Lung (tissue), 12 donors: ENCODE results near the gene IFIT2. TPM values are rescaled to one million over a fixed set of nuclear protein-coding genes. Genes with fewer than 3 reads are reported as not detected.
A peak's percentile ranks its signal among the peaks of the same experiment; 100 is the strongest.

Experiments used
- ATAC-seq: fragments of 200-7000 bp; cut with Tn5 transposase; one replicate; pipeline ENCODE4 v1.9.1; 2020; ENCODE audit warnings: moderate number of reproducible peaks; ENCODE audit not compliant: insufficient read depth, low FRiP score
- DNase-seq, 3 donors: peaks; one replicate each; pipeline ENCODE4 v3.0.0-alpha.2; 2013 to 2017
- H3K27ac ChIP-seq, 2 donors: one replicate each; pipeline ENCODE4 v1.5.1; 2013; ENCODE audit warnings: mild to moderate bottlenecking in 2 of 2, moderate library complexity in 2 of 2, control low read depth in 1 of 2, inconsistent platforms in 1 of 2, low read depth in 1 of 2, low read length in 1 of 2
- H3K27me3 ChIP-seq, 3 donors: one replicate each; pipeline ENCODE4 v1.5.1; 2013; ENCODE audit warnings: low read length in 2 of 3; ENCODE audit not compliant: control insufficient read depth in 3 of 3, insufficient read depth in 3 of 3
- H3K36me3 ChIP-seq, 4 donors: one replicate each; pipeline ENCODE4 v1.5.1; 2013; ENCODE audit warnings: low read length in 4 of 4, mild to moderate bottlenecking in 1 of 4, moderate library complexity in 1 of 4; ENCODE audit not compliant: control insufficient read depth in 4 of 4, insufficient read depth in 4 of 4
- H3K4me1 ChIP-seq, 5 donors: one replicate each; pipeline ENCODE4 v1.5.1; 2013; ENCODE audit warnings: low read length in 5 of 5, mild to moderate bottlenecking in 2 of 5, moderate library complexity in 1 of 5; ENCODE audit not compliant: control insufficient read depth in 5 of 5, insufficient read depth in 5 of 5
- H3K4me3 ChIP-seq: one replicate; pipeline ENCODE4 v1.5.1; 2013; ENCODE audit warnings: mild to moderate bottlenecking, control low read depth, moderate library complexity
- H3K9ac ChIP-seq, 2 donors: one replicate each; pipeline ENCODE4 v1.5.1; 2013; ENCODE audit warnings: low read length in 2 of 2, control low read depth in 1 of 2; ENCODE audit not compliant: insufficient read depth in 1 of 2
- H3K9me3 ChIP-seq, 4 donors: one replicate each; pipeline ENCODE4 v1.5.1; 2013; ENCODE audit warnings: low read length in 3 of 4, mild to moderate bottlenecking in 1 of 4, moderate library complexity in 1 of 4; ENCODE audit not compliant: control insufficient read depth in 4 of 4, insufficient read depth in 3 of 4
- WGBS, 2 donors: extraction: QIAGEN DNeasy Blood & Tissue Kit; methylation state at CpG; one replicate each; pipeline ENCODE4 v1.1.7; 2013; 5-methylcytosine and 5-hydroxymethylcytosine counted together
- polyA plus RNA-seq, 2 donors: library from polyadenylated mRNA; stranded (reverse); fragments of 200-250 nt; gene quantifications; one replicate each; pipeline ENCODE4 v1.2.1, GENCODE V29; 2013
- total RNA-seq, 2 donors: library from RNA; depleted of rRNA in 1 of 2; stranded (reverse); fragments of >200 nt in 1 of 2; gene quantifications; one replicate each; pipeline ENCODE4 v1.2.1, GENCODE V29; 2014 to 2021
- TF ChIP-seq, protein P1 (sequence below): IDR thresholded peaks from 2 replicates; pipeline ENCODE4 v1.5.1; 2012; ENCODE audit warnings: mild to moderate bottlenecking; ENCODE audit errors: control extremely low read depth, extremely low read depth
- donor health status: control.
- donor health status: control.
- donor health status: Bipolar disorder and iron deficiency.
- donor health status: healthy.
- donor health status: DM: yes; HTN: yes; CAD: no.

Gene IFIT2
- total and polyA plus RNA-seq, 4 donors = 8.1 to 17.8 (median 14.1) TPM

DNA sequence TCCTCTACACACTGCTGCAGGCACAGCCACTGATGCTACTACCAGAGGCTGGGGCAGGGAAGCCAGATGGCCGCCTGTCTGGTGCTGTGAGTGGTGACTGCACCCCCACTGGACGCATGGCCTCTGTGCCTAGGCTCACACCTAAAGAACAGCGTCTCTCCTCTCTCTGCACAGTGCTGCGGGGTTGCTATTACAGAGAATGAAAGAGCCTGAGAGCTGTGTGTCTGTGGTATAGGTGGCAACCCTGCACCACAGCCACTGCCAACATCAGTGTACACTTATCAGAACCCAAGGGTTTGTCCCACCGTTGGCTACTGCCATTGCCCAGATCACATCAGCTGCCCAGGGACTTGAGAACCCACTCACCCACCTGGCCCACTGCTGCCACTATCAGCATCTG is 4.1 kb upstream of the IFIT2 start:
- ATAC-seq = no peak
- TF ChIP-seq, protein P1, sequence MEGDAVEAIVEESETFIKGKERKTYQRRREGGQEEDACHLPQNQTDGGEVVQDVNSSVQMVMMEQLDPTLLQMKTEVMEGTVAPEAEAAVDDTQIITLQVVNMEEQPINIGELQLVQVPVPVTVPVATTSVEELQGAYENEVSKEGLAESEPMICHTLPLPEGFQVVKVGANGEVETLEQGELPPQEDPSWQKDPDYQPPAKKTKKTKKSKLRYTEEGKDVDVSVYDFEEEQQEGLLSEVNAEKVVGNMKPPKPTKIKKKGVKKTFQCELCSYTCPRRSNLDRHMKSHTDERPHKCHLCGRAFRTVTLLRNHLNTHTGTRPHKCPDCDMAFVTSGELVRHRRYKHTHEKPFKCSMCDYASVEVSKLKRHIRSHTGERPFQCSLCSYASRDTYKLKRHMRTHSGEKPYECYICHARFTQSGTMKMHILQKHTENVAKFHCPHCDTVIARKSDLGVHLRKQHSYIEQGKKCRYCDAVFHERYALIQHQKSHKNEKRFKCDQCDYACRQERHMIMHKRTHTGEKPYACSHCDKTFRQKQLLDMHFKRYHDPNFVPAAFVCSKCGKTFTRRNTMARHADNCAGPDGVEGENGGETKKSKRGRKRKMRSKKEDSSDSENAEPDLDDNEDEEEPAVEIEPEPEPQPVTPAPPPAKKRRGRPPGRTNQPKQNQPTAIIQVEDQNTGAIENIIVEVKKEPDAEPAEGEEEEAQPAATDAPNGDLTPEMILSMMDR = no peak

GRCh38 chr10:89299031-89299430 is 2.8 kb upstream of the IFIT2 start:
- 74 to 98% methylated on average over 4 of the region's 4 CpGs for WGBS, 2 donors
- ATAC-seq = no peak

More for the DNA sequence above, 4.1 kb upstream of the IFIT2 start:
- 97 to 99% methylated on average over 5 of the region's 5 CpGs for WGBS, 2 donors
- Histone ChIP-seq H3K27ac (no peak overlapping the region), H3K36me3 (no peaks in the 10 kb centered on the region), H3K9me3 (no peaks in the 10 kb centered on the region), H3K9ac (no peak overlapping the region), H3K4me3 (no peak overlapping the region), H3K27me3 (no peaks in the 10 kb centered on the region), H3K4me1 (peaks cover 3 to 23% (median 4%) of the 10 kb centered on the region in 5 donors)
- DNase-seq = no peak

DNA sequence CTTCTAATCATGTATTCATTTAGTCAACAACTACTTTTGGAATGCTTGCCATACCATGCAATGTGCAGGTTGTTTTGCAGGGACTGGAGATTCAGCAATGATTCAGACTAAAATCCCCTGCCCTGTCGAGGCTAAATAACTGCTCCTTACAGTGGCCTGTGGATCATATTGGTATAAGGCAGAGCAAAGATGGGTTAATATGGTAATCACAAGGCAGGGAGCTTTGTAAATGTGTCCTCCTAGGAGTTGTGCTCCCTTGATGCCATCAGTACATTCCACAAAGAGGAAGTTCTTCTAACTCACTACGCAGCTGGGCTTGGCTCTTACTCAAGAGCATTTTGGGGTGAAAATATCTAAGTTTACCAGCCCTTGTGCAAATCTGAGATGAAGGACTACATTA is 614 bp upstream of the IFIT2 start:
- Histone ChIP-seq H3K4me3 (no peak overlapping the region), H3K36me3 (peaks cover 0 to 3% (median 2%) of the 10 kb centered on the region in 4 donors), H3K9me3 (no peaks in the 10 kb centered on the region), H3K4me1 (peaks cover 2 to 35% (median 14%) of the 10 kb centered on the region in 5 donors), H3K27ac (peak overlapping the region; percentile 78 to 91), H3K9ac (peak overlapping the region; percentile 29 to 89), H3K27me3 (no peaks in the 10 kb centered on the region)
- WGBS, 2 donors = 2 to 7% methylated on average over 2 of the region's 2 CpGs
- DNase-seq = peak; percentile 43 to 81 (median 75)
- TF ChIP-seq, protein P1 = no peak
- ATAC-seq = no peak

More at GRCh38 chr10:89299031-89299430, 2.8 kb upstream of the IFIT2 start:
- Histone ChIP-seq H3K9ac (no peak overlapping the region), H3K4me3 (no peak overlapping the region), H3K4me1 (peaks cover 3 to 35% (median 13%) of the 10 kb centered on the region in 5 donors), H3K27ac (no peak overlapping the region), H3K9me3 (no peaks in the 10 kb centered on the region), H3K27me3 (no peaks in the 10 kb centered on the region), H3K36me3 (no peaks in the 10 kb centered on the region)
- TF ChIP-seq, protein P1 = no peak
- DNase-seq = no peak

- Histone ChIP-seq H3K9ac (peak overlapping the region in 1 of 2 donors; percentile 89), H3K36me3 (peaks cover 0 to 12% (median 6%) of the 10 kb centered on the region in 4 donors)
- ATAC-seq = peak; percentile 12
These were observed 779 bp downstream of the IFIT2 start for GRCh38 chr10:89302625-89303024.

More at GRCh38 chr10:89302625-89303024, 779 bp downstream of the IFIT2 start:
- TF ChIP-seq, protein P1 = no peak
- DNase-seq = peak in 1 of 3 donors; percentile 54
- Histone ChIP-seq H3K4me3 (no peak overlapping the region), H3K9me3 (no peaks in the 10 kb centered on the region), H3K4me1 (peaks cover 2 to 29% (median 16%) of the 10 kb centered on the region in 5 donors), H3K27ac (peak overlapping the region; percentile 72 to 91), H3K27me3 (no peaks in the 10 kb centered on the region)
- WGBS, 2 donors = 0 to 1% methylated on average over 3 of the region's 3 CpGs
